DMS79 (cell line): Measurements from ENCODE around the gene TMCC1.
A peak's percentile ranks its signal among the peaks of the same experiment; 100 is the strongest.

Experiments used
- DNase-seq: peaks from one replicate; lab custom pipeline; 2025; lab: John Stamatoyannopoulos, UW

The TMCC1 gene

DNA sequence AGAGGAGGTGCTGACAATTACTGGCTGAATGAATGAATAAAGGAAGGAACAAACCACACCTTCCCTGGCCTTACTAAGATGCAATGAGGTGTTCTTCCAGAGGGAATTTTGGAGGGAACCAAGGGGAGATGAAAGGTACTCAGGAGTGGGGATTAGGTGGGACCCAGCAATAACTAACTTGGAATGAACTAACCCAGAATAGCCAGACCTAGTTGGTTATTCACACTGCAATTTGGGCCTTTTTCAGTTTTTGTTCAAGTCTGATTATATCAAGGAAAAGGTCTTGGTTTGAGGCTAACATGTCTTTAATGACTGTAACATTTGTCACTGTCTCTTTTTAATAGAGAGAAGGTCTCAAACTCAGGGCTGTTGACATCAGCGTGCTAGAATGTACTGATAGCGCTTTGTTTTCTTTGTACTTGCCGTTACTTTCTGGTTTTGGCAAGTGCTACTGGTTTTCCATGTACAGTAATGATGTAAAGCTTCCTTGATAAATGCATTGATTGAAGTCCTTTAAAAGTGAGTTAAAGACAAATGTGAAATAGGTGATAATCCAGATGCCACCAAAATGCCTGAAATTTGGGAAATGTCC is 283.8 kb downstream of the TMCC1 start:
- no peak for DNase-seq

DNA sequence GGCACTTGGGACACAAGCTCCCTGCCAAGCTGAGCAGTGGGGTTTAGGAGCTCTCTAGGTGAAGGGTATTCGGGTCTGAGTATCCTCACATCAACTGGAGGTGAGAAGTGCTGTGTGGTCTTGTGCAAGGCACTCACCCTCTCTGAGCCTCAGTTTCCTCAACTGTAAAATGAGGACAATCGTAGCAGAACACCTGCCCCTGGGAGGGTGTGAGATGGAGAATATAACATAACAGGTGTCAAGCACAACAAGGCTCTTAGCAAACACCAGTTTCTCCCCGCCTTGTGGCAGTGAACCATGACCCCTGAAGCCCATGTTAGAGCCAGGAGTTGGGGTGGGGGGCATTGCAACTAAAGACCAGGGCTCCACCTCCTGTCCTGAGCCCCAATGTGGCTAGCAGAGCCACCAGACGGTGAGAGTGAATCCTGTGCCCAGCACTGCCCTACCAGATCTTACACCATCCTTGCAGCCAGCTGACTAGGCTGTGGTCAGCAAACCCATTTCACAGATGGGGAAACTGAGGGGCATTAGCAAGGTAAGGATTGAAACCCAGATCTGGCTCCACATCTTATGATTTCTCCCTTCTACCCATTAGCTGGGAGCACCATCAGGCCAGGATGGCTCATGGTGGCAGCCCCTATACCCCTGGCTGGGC is 284.4 kb downstream of the TMCC1 start:
- no peak for DNase-seq

DNA sequence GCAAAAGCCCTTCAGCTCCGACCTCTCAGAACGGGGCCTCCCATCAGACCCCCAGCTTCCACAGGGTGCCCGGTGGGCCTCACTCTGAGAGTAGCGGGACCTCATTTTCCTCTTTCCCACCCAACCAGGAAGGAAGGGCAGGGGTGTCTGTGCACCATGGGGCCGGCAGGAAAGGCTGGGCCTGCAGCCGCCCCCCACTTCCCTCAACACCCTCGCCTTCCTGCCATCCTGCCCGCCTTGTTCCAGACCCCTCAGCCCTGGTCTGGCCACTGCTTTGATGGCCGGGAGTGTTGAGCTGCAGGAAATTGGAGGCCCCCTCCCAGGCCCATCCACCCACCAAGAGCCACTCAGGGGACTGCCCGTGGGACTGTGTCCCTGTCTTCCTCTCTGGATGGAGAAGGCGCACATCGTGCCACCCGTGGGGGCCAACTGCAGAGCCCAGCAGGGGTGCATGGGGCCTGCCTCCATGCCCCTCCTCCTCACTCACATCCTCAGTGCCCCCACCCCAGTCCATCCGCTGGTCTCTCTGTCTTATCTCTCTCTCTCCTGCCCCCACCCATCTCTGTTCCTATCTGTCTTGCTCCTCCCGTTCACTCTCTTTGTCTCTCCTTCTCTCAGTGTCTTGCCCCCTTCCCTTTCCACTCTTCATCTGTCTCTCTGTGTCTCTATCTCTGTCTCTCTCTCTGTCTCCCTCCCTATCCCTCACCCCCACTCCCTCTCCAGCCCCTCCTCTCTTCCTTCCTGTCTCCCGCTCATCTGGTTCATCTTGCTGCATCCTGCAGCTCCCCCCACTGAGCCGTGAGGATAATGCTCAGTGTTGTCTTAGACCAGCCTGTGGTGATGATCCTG is 285.2 kb downstream of the TMCC1 start:
- no peak for DNase-seq

DNA sequence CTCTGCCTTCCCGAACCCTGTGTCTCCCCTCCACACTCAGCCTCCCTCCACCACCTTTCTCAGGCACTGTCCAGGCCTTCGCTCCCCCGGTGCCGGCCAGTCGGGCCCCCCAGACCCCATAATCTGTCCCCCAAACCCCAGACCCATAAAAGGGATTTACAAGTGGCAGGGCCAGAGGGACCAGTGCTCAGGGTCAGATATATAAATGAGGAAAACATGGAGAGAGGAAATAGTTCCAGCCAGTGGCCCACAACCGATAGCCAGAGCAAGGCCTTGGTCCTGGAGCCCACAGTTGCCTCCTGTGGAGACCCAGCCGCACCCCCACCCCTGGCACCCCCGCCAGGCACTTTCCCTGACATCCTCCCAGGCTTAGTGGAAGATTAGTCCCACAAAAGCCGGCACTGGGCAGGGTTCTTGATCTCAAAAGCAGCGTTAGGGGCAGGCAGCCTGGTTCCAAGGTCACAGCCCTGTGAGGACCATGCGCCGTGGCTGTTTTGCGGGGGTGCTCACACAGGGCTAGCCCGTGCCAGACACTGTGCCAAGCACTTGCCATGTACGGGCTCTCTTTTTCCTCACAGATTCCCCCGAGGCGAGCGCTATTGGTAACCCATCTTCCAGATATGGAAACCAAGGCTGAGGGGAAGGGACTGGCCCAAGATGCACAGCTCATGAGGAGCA is 286.0 kb downstream of the TMCC1 start:
- DNase-seq, result no peak

DNA sequence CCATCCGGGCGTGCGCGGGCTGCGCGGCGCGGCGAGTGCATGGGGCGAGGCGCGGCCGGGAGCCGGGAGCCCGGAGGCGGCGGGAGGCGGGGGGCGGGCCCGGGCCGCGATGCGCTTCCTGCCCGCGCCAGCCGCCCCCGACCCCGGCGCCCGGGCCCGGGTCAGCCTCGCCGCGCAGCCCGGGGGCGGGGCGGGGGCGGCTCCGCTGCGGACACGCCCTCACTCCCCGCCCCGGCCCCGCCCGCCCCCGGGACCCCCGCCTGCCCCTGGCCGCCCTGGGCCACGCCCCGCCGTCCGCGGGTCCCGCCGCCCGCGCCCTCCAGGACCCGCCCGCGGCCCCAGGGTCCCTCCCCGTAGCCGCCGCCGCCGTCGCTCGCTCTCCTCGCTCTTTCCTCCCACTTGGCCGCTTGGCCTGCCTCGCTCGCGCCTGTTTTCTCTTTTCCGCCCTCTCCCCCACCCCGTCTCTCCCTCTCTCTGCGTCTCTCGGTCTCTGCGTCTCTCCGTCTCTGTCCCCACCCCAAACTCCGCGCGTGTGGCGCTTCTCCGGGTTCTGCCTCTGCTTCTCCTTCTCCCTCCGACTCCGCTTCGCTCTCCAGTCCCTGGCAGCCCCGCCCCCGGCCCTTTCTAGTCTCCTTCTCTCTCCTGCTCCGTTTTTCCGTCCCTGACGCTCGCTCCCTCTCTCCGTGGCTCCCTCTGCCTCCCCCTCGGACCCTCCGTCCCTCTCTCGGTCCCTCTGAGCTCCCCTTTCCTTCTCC is 286.7 kb downstream of the TMCC1 start, which contains the start of gene PLXND1:
Gene PLXND1, minus strand, starts transcription at position 41 of the 755 bp plus-strand sequence. Its CDS starts 37 bp downstream, at position 4.
- DNase-seq, result peak; percentile 16

DNA sequence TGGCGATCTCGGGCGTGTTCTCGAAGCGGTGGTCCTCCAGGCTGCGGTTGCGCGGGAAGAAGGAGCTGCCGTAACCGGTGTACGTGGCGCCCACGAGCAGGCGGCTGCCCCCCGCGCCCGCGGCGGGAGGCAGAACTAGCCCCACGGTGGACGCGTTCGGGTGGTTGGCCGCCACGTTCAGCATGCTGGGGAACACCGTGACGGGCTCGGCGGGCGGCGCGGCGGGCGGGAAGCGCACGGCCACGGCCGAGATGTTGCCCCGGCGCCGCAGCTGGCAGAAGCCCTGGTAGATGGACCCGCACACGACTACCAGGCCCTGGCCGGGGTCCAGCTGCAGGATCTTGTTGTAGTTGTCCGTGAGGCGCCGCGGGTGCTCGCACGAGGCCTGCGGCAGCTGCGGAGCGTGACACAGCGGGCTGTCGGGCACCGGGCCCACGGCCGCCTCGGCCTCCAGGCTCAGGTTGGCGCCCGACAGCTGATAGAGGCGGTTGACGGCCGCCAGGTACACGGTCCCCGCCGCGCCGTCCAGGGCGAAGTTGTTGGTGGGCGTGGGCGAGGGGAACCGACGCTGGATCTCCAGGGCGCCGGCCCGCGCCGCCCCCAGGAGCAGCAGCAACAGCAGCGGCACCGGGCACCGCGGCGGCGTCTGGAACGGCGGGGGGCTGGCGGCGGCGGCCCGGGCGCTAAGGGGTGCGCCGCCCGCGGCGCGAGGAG is 287.4 kb downstream of the TMCC1 start:
- no peak for DNase-seq

DNA sequence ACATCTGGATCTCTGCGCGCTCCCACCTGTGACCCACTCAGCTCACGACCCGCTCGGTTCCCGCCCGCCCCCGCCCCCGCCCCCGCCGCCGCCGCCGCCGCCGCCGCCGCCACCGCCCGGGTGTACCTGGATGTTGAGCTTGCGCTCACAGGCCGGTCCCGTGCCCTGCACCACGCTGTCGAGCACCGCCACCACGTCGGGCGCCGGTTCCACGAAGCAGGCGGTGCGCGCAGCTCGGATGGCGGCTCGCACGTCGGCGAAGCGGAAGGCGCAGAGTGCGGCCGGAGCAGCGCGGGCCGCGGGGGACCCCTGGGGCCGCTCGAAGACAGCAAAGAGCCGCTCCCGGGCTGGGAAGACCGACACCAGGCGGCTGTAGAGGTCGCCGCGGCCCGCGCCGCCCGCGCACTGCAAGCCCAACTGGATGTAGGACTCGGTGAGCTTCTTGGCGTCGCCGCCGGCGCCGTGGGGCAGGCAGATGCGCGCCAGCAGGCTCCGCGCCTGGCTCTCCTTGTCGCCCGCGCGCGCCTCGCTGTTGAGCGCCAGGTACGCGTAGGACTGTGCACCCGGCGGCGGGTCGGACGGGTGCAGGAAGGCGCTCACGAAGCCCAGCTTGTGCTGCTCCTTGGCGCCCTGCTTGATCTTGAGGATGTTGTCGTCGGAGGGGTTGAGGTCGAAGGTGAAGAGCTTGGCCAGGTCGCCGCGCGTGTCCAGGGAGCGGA is 288.1 kb downstream of the TMCC1 start:
- DNase-seq, result peak; percentile 17

DNA sequence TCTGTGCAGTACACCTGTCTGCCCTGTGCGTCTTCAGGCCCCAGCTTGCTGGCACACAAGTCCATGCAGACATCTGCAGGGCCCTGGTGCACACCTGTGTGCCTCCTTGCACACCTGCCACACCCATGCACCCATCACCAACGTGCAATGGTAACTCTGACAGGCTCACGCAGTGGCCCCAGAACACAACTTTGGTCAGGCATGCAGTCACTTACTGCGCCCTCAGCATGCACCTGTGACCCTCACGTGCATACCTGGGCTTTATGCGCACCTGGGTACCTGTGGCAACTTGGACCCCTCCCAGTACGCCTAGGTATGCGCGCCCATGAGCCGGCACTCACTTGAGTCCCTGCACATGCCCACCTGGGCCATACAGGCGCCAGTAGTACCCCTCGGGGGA is 288.7 kb downstream of the TMCC1 start:
- DNase-seq, result no peak

DNA sequence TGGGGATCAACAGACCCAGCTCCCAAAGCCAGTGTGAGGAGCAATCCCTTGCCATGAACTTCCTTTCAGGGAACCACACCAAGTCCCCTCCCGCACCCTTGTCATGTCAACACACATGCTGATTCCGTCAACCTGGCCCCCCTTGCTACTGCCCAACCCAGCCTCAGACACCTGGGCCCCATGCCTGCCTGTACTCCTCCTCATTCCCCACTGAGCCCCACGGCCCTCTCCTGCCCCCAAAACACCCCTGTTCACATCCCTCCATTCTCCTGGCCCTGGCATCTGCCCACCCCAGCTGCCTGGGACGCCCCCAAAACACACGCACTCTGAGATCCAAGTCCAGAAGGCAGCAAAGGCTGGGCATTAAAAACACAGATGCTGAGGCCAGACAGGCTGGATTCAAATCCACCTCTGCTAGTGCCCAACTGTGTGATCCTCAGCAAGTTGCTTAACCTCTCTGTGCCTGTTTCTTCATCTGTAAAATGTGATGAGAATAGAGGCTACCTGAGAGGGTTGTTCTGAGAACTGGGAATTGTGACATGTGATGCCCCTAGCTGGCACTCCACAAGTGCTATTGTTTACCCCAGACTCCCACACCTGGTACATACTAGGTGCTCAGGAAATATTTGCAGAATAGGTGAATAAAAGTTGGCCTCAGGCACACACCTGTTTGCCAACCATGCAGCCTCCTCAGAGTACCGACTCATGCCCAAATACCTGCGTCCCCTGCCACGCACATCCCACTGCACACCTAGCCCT is 289.3 kb downstream of the TMCC1 start:
- DNase-seq, result no peak

DNA sequence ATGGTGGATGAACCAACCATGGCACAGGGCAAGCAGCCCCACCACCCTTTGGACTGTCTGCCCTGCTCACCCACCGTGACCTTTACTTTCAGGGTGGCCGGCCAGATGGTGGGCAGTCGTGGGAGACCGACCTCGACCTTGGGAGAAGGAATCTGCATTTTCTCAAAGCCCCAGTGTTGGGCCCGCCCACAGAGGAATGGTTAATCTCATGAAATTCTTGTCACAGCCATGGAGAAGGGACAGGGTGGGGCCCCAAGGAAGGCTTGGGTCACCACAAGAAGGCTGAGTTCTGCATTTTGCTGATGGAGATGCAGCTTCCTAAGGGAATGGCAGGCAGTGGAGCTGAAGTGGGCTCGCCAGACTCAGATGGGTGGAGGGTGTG is 290.0 kb downstream of the TMCC1 start:
- DNase-seq, result no peak

DNA sequence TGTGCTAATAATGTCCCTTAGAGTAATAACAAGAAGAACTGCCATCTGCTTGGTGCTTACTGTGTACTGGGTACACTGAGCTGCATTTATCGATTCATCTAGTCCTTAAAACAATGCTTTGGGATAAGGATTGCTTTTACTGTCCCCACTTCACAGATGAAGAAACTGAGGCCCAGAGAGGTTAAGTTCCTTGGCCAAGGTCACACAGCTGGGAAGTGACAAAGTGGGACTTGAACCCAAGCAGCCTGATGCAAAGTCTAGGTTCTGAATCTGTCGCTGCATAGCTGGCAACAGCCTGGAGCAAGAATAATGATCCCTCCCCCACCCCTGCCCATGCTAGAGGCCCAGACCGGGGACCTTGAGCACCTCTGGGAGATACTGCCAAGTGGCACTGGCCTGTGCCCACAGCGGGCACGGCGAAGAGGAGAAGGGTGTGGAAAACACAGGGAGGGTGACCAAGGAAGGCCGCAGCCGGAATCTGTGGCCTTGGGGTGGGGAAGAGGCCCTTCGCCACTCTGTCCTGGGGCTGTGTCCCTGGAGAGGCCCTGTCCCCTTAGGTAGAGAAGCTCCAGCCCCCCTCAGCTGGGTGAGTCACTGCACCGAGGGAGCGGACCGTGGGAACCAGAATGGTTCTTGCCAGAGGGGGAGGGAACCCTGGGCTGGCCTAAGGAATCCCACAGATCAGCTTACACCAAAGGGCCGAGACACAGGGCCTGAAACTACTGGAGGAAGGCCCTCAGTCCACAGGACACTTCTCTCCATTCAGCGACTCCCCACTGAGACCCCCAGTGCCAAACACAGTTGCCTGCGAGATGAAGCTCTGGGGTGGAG is 290.6 kb downstream of the TMCC1 start:
- DNase-seq, result no peak

DNA sequence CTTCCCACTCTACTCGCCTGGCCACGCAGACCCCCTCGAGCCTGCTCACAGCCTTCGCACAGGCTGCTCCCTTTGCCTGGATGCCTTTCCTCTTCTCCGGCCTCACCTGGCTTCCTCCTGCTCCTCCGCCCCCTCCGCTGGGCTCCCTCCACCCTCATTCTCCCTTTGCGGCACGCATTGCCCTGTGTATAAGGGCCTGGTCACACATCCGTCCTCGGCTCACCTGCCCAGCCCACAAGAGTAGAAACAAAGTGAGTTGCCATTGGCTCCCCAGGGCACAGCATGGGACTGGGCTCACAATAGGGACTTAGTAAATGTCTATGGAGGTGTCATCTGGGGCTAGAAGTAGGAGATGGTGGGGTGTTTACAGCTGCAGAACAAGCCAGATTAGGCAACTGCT is 291.2 kb downstream of the TMCC1 start:
- DNase-seq, result no peak

DNA sequence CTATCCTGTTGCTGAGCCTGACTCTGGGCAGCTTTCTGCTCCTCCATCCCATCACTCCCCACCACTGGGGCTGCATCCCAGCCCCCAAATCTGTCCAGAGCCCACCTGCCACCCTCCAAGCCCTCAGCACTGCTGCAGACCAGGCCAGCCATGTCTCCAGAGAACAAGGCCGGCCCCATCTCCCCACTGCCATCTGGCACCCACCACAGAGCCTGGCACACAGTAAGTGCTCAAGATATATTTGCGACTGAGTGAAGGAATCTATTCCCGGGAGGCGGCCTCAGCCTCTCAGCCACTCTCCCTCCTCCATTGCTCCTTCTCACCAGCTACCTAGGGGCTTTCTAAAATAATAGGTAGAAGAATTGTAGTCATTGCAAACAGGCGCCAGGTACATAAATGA is 291.8 kb downstream of the TMCC1 start:
- no peak for DNase-seq

DNA sequence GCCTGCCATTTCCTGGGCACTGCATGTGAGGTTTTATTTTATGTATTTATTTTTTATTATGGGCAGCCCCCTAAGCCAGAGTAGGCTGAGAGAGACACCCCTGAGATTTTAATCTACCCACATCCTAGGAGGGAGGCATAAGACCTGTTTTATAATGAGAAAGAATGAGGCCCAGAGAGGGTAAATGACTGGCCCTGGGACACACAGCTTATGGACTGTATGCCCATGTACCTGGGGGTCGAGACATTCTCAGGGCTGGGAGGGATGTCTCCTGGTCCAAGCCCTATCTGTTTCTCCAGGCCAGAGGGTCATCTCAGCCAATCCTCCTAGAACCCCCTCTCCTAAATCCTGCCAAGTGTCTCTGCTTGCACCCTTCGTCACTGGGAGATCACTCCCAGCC is 293.2 kb downstream of the TMCC1 start:
- no peak for DNase-seq

DNA sequence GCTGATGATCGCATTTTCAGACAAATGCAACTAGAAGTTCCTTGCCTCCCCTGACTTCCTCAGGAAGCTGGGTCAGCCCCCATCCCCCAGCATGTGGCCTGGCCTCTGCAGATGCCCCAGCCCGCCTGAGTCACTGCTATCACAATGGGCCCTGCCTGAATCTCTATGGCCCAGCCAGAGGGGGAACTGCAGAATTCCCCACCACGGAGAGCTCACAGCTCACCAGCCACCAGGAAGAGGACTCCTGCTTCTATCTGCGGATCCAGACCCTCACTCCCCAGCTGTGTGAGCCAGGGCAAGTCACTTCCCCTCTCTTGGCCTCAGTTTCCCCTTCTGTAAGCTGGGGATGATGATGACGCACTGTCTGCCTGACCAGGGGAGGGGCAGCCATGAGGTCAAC is 293.9 kb downstream of the TMCC1 start:
- no peak for DNase-seq

DNA sequence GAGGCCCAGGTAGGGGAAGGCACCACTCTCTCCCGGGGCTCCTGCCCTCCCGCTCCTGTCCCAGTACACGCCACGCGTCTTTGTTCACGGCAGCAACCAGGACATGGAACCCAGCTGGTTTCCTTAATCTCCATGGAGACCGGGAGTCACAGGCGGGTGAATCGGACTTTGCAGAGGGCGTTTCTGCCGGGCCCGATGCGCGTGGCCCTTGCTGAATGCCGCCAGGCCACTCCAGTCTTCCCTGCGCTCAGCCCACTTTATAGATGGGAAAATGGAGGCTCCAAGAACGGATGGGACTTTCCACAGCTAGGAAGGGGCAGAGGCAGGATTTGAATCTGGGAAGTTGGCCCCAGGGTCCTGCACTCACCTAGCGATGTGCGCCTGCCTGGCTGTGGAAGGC is 294.4 kb downstream of the TMCC1 start:
- DNase-seq, result no peak

DNA sequence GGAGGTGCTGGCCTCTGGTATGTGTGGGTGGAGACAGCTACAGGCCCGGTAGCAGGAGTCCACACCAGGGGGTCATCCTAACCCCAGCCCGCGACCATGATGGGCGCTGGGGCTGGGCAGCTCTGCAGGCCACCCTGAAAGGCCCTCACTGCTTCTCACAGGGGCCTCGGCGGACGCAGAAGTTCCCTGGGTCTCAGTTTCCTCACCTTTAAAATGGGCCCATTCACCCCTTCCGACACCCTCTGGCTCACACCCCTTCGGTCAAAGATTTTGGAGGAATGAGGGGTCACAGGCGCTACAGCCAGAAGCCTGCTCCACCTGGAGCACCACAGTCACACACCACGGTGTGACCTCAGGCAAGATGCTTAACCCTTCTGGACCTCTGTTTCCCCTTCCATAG is 295.0 kb downstream of the TMCC1 start:
- DNase-seq, result no peak

DNA sequence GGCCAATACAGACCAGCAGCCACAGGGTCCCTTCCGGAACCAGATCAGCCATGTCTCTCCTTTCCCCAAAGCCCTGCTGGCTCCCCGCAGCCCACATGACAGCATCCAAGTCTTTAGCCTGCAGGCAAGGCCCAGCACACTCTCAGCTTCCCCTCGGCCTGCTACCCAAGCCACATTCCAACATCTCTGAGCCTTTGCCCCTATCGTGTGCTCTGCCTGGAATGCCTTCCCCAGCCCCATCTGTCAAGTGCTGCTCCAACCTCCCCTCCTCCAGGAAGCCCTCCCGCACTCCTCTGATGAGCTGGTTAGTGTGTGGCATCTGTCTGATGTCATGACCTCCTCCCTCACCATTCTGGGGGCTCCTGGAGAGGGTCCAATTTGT is 295.5 kb downstream of the TMCC1 start:
- DNase-seq, result no peak
